Smooth muscle cell (in vitro differentiated cells): ENCODE measurements around the gene CFAP77. TPM values are rescaled to one million over a fixed set of nuclear protein-coding genes. Genes with fewer than 3 reads are reported as not detected.

Experiments
- DNase-seq: peaks from one replicate; lab custom pipeline; 2025; ENCODE audit not compliant: unreplicated experiment; lab: John Stamatoyannopoulos, UW
- H2AFZ ChIP-seq: fragments of 200-600 bp; sonication (generic); 2 replicates; pipeline ENCODE4 v1.6.0; 2016; ENCODE audit warnings: antibody characterized with exemption, low read depth, mild to moderate bottlenecking
- H3F3A ChIP-seq: fragments of 200-600 bp; sonication (generic); 2 replicates; pipeline ENCODE4 v1.6.0; 2017; ENCODE audit warnings: antibody characterized with exemption, low read depth
- H3K27ac ChIP-seq: fragments of 200-600 bp; sonication (generic); 2 replicates; pipeline ENCODE4 v1.5.1; 2016; ENCODE audit warnings: low read depth, mild to moderate bottlenecking
- H3K27me3 ChIP-seq: fragments of 200-600 bp; sonication (generic); 2 replicates; pipeline ENCODE4 v1.6.1; 2016; ENCODE audit warnings: low read depth, mild to moderate bottlenecking
- H3K36me3 ChIP-seq: fragments of 200-600 bp; sonication (generic); 2 replicates; pipeline ENCODE4 v1.5.1; 2016; ENCODE audit warnings: low read depth
- H3K4me1 ChIP-seq: fragments of 200-600 bp; sonication (generic); 2 replicates; pipeline ENCODE4 v1.5.1; 2016; ENCODE audit warnings: low read depth
- H3K4me2 ChIP-seq: fragments of 200-600 bp; sonication (generic); 2 replicates; pipeline ENCODE4 v1.6.0; 2016; ENCODE audit warnings: mild to moderate bottlenecking
- H3K4me3 ChIP-seq: fragments of 200-600 bp; sonication (generic); 2 replicates; pipeline ENCODE4 v1.5.1; 2016; ENCODE audit warnings: mild to moderate bottlenecking
- H3K79me2 ChIP-seq: fragments of 200-600 bp; sonication (generic); 2 replicates; pipeline ENCODE4 v1.6.0; 2016; ENCODE audit warnings: low read depth, mild to moderate bottlenecking
- H3K9ac ChIP-seq: fragments of 200-600 bp; sonication (generic); 2 replicates; pipeline ENCODE4 v1.6.0; 2016; ENCODE audit warnings: low read depth
- H3K9me3 ChIP-seq: fragments of 200-600 bp; sonication (generic); replicated peaks from 2 replicates; pipeline ENCODE4 v1.5.1; 2016; ENCODE audit warnings: low read depth
- H4K20me1 ChIP-seq: fragments of 200-600 bp; sonication (generic); 2 replicates; pipeline ENCODE4 v1.6.0; 2016; ENCODE audit warnings: low read depth
- CTCF ChIP-seq: fragments of 200-600 bp; sonication (generic); IDR thresholded peaks from 2 replicates; pipeline ENCODE4 v1.5.1; 2017; ENCODE audit warnings: borderline replicate concordance, mild to moderate bottlenecking, antibody characterized with exemption; ENCODE audit not compliant: insufficient read depth, poor library complexity, severe bottlenecking
- WGBS: methylation state at CpG from one replicate; pipeline ENCODE4 v1.1.7; 2016; ENCODE audit warnings: low lambda C conversion rate; 5-methylcytosine and 5-hydroxymethylcytosine counted together
- polyA plus RNA-seq: library from polyadenylated mRNA; unstranded; fragments of >200 nt; fragmentation: Nextera tagmentation; extraction: Ambion mirVana; gene quantifications from 2 replicates; pipeline ENCODE4 v1.2.1, GENCODE V29; 2016
- total RNA-seq: library from RNA; depleted of rRNA; stranded (reverse); fragments of >200 nt; gene quantifications from 2 replicates; pipeline ENCODE4 v1.2.3, GENCODE V29; 2014

CFAP77 gene
- total and polyA plus RNA-seq, 2 experiments from 2014 or later, result 0.31 TPM; not detected in 1

GRCh38 chr9:132367613-132368313, 42.2 kb upstream of the CFAP77 start:
- no peak for TF ChIP-seq CTCF
- H3K79me2 ChIP-seq, result no peaks in the 10 kb centered on the region
- WGBS, result 28% methylated on average over 13 of the region's 13 CpGs
- no peak overlapping the region for H3K4me3 ChIP-seq
- H3K4me1 ChIP-seq, result no peaks in the 10 kb centered on the region
- peak overlapping the region; percentile 58 for H3K27ac ChIP-seq
- H3F3A ChIP-seq, result peaks cover 6% of the 10 kb centered on the region
- H3K4me2 ChIP-seq, result peak overlapping the region; percentile 30
- H2AFZ ChIP-seq, result peak overlapping the region; percentile 93
- H3K9ac ChIP-seq, result peak overlapping the region; percentile 37
- no peaks in the 10 kb centered on the region for H4K20me1 ChIP-seq
- no peaks in the 10 kb centered on the region for H3K9me3 ChIP-seq
- no peaks in the 10 kb centered on the region for H3K27me3 ChIP-seq
- no peak for DNase-seq
- no peaks in the 10 kb centered on the region for H3K36me3 ChIP-seq

- no peaks in the 10 kb centered on the region for H3K79me2 ChIP-seq
- peaks cover 6% of the 10 kb centered on the region for H3F3A ChIP-seq
- no peak for TF ChIP-seq CTCF
- no peak overlapping the region for H3K4me2 ChIP-seq
- H2AFZ ChIP-seq, result no peak overlapping the region
- DNase-seq, result no peak
- H3K9ac ChIP-seq, result no peak overlapping the region
- H3K36me3 ChIP-seq, result no peaks in the 10 kb centered on the region
- H3K4me1 ChIP-seq, result no peaks in the 10 kb centered on the region
- no peaks in the 10 kb centered on the region for H4K20me1 ChIP-seq
- H3K4me3 ChIP-seq, result no peak overlapping the region
- H3K27me3 ChIP-seq, result no peaks in the 10 kb centered on the region
- no peaks in the 10 kb centered on the region for H3K9me3 ChIP-seq
- H3K27ac ChIP-seq, result no peak overlapping the region
- 98% methylated on average over 4 of the region's 4 CpGs for WGBS
Observed at GRCh38 chr9:132369421-132369820, 40.6 kb upstream of the CFAP77 start.

- no peak overlapping the region for H3K27ac ChIP-seq
- H3K4me2 ChIP-seq, result no peak overlapping the region
- no peak for TF ChIP-seq CTCF
- no peak overlapping the region for H2AFZ ChIP-seq
- peaks cover 6% of the 10 kb centered on the region for H3F3A ChIP-seq
- no peaks in the 10 kb centered on the region for H3K4me1 ChIP-seq
- H3K9me3 ChIP-seq, result no peaks in the 10 kb centered on the region
- 93% methylated on average over 4 of the region's 4 CpGs for WGBS
- H3K27me3 ChIP-seq, result no peaks in the 10 kb centered on the region
- H3K4me3 ChIP-seq, result no peak overlapping the region
- H3K9ac ChIP-seq, result no peak overlapping the region
- no peaks in the 10 kb centered on the region for H3K79me2 ChIP-seq
- no peaks in the 10 kb centered on the region for H4K20me1 ChIP-seq
- no peak for DNase-seq
- H3K36me3 ChIP-seq, result no peaks in the 10 kb centered on the region
Observed at GRCh38 chr9:132370592-132370991, 39.4 kb upstream of the CFAP77 start.
